ENCODE measurements around the gene PCP2.

Gene PCP2

GRCh38 chr19:7606289-7606688 lies 27.2 kb downstream of the PCP2 start:
- ChIA-PET POLR2A (interaction anchor here (1.0 to 1.6 kb wide), 4 partner anchors 9 to 71 kb away, joined by 3 to 9 read pairs (median 4); partner anchors contain the start of genes CAMSAP3, PET100, PNPLA6 and XAB2), CTCF (interaction anchor here (1.6 kb wide), 1 partner anchor 38 kb away, joined by 6 read pairs; no protein-coding TSS in a partner anchor)
- TF ChIP-seq L3MBTL2 (conservative IDR thresholded peaks at IDR 0.05) (no peak), SP1 (IDR thresholded peaks at IDR 0.05) (no peak), SUZ12 (IDR thresholded peaks at IDR 0.05) (no peak), ARNT (IDR thresholded peaks at IDR 0.05) (no peak), ELF4 (IDR thresholded peaks at IDR 0.05) (no peak), HDGF (IDR thresholded peaks at IDR 0.05; ENCODE audit: borderline replicate concordance) (no peak), FOXM1 (IDR thresholded peaks at IDR 0.05; ENCODE audit: borderline replicate concordance) (no peak), PKNOX1 (IDR thresholded peaks at IDR 0.05) (no peak), FOXK2 (IDR thresholded peaks at IDR 0.05) (no peak)
- no peak for DNase-seq (ENCODE audit: extremely low spot score)

- no peak for TF ChIP-seq CTBP1 (IDR thresholded peaks at IDR 0.05; ENCODE audit: borderline replicate concordance)
- no peak for TF ChIP-seq NFRKB (IDR thresholded peaks at IDR 0.05)
- TF ChIP-seq HDGF (IDR thresholded peaks at IDR 0.05; ENCODE audit: borderline replicate concordance), result 0 out of 2 replicates have a peak, but pooled peaks have one; percentile 14
- TF ChIP-seq TARDBP (IDR thresholded peaks at IDR 0.05), result no peak
- TF ChIP-seq ZNF384 (IDR thresholded peaks at IDR 0.05), result no peak
- TF ChIP-seq BHLHE40 (IDR thresholded peaks at IDR 0.05; ENCODE audit: borderline replicate concordance), result no peak
- no peak for TF ChIP-seq L3MBTL2 (conservative IDR thresholded peaks at IDR 0.05)
- TF ChIP-seq FOXM1 (IDR thresholded peaks at IDR 0.05; ENCODE audit: borderline replicate concordance), result no peak
- TF ChIP-seq FOXA1 (IDR thresholded peaks at IDR 0.05), result no peak
- TF ChIP-seq SUZ12 (IDR thresholded peaks at IDR 0.05), result no peak
- peak; percentile 99 for TF ChIP-seq PKNOX1 (IDR thresholded peaks at IDR 0.05)
- TF ChIP-seq LEF1 (IDR thresholded peaks at IDR 0.05; ENCODE audit: borderline replicate concordance), result no peak
- 0 out of 2 replicates have a peak, but pooled peaks have one; percentile 35 for TF ChIP-seq SP1 (IDR thresholded peaks at IDR 0.05)
- TF ChIP-seq FOXK2 (IDR thresholded peaks at IDR 0.05), result no peak
- ChIA-PET POLR2A (interaction anchor here (1.0 to 1.6 kb wide), 4 partner anchors 8 to 71 kb away, joined by 3 to 9 read pairs (median 4); partner anchors contain the start of genes CAMSAP3, PET100, PNPLA6 and XAB2), CTCF (interaction anchor here (0.6 to 1.6 kb wide), 5 partner anchors 9 to 734 kb away, joined by 3 to 6 read pairs (median 4); partner anchors contain the start of gene TRAPPC5)
- DNase-seq (ENCODE audit: extremely low spot score), result peak; percentile 93
Measured at GRCh38 chr19:7605490-7606222, 27.9 kb downstream of the PCP2 start.

GRCh38 chr19:7603919-7604318 lies 29.6 kb downstream of the PCP2 start:
- no peak for TF ChIP-seq CTBP1 (IDR thresholded peaks at IDR 0.05; ENCODE audit: borderline replicate concordance)
- no peak for TF ChIP-seq HDGF (IDR thresholded peaks at IDR 0.05; ENCODE audit: borderline replicate concordance)
- no peak for TF ChIP-seq L3MBTL2 (conservative IDR thresholded peaks at IDR 0.05)
- no peak for TF ChIP-seq TARDBP (IDR thresholded peaks at IDR 0.05)
- TF ChIP-seq SUZ12 (IDR thresholded peaks at IDR 0.05), result no peak
- TF ChIP-seq ARNT (IDR thresholded peaks at IDR 0.05), result no peak
- TF ChIP-seq FOXK2 (IDR thresholded peaks at IDR 0.05), result no peak
- no peak for TF ChIP-seq LEF1 (IDR thresholded peaks at IDR 0.05; ENCODE audit: borderline replicate concordance)
- no peak for TF ChIP-seq BHLHE40 (IDR thresholded peaks at IDR 0.05; ENCODE audit: borderline replicate concordance)
- TF ChIP-seq FOXM1 (IDR thresholded peaks at IDR 0.05; ENCODE audit: borderline replicate concordance), result no peak
- TF ChIP-seq SP1 (IDR thresholded peaks at IDR 0.05), result no peak
- no peak for TF ChIP-seq PKNOX1 (IDR thresholded peaks at IDR 0.05)
- no peak for TF ChIP-seq NFRKB (IDR thresholded peaks at IDR 0.05)
- TF ChIP-seq ZNF384 (IDR thresholded peaks at IDR 0.05), result no peak
- TF ChIP-seq FOXA1 (IDR thresholded peaks at IDR 0.05), result no peak
- no peak for TF ChIP-seq ELF4 (IDR thresholded peaks at IDR 0.05)
- POLR2A ChIA-PET, result no interaction called here
- CTCF ChIA-PET, result no interaction called here
- no peak for DNase-seq (ENCODE audit: extremely low spot score)

- TF ChIP-seq ARNT (IDR thresholded peaks at IDR 0.05) (no peak), BHLHE40 (IDR thresholded peaks at IDR 0.05; ENCODE audit: borderline replicate concordance) (no peak), CTBP1 (IDR thresholded peaks at IDR 0.05; ENCODE audit: borderline replicate concordance) (no peak), ZNF384 (IDR thresholded peaks at IDR 0.05) (no peak), LEF1 (IDR thresholded peaks at IDR 0.05; ENCODE audit: borderline replicate concordance) (no peak), HDGF (IDR thresholded peaks at IDR 0.05; ENCODE audit: borderline replicate concordance) (no peak), ELF4 (IDR thresholded peaks at IDR 0.05) (no peak), TARDBP (IDR thresholded peaks at IDR 0.05) (no peak), NFRKB (IDR thresholded peaks at IDR 0.05) (no peak), PKNOX1 (IDR thresholded peaks at IDR 0.05) (no peak), SP1 (IDR thresholded peaks at IDR 0.05) (no peak)
- POLR2A ChIA-PET, result no interaction called here
- DNase-seq (ENCODE audit: extremely low spot score), result no peak
- CTCF ChIA-PET, result no interaction called here
Measured at GRCh38 chr19:7602935-7603497, 30.5 kb downstream of the PCP2 start.
